ENCODE measurements around the gene OVCH2. TPM values are rescaled to one million over a fixed set of nuclear protein-coding genes. Genes with fewer than 3 reads are reported as not detected.

OVCH2 gene
- total RNA-seq, 1 donor from 2014 or later: not detected

GRCh38 chr11:7694235-7694634 is 12.0 kb downstream of the OVCH2 start:
- Histone ChIP-seq H3K4me3 (ENCODE audit: low read depth, low read length) (no peak overlapping the region), H3K36me3 (ENCODE audit: control insufficient read depth, insufficient read depth, low read length) (no peaks in the 10 kb centered on the region), H3K27me3 (ENCODE audit: control insufficient read depth, insufficient read depth, low read length) (peaks cover 4% of the 10 kb centered on the region)
- DNase-seq (ENCODE audit: low read depth): no peak
- TF ChIP-seq CTCF (IDR thresholded peaks at IDR 0.05; ENCODE audit: insufficient read depth, low read length, poor library complexity, severe bottlenecking): no peak

- DNase-seq (ENCODE audit: low read depth): no peak
Measured at GRCh38 chr11:7692426-7692825, 13.9 kb downstream of the OVCH2 start.

GRCh38 chr11:7691759-7692350 is 14.4 kb downstream of the OVCH2 start:
- Histone ChIP-seq H3K27me3 (ENCODE audit: control insufficient read depth, insufficient read depth, low read length) (peaks cover 4% of the 10 kb centered on the region), H3K4me3 (ENCODE audit: low read depth, low read length) (no peak overlapping the region), H3K36me3 (ENCODE audit: control insufficient read depth, insufficient read depth, low read length) (no peaks in the 10 kb centered on the region)
- no peak for DNase-seq (ENCODE audit: low read depth)
- no peak for TF ChIP-seq CTCF (IDR thresholded peaks at IDR 0.05; ENCODE audit: insufficient read depth, low read length, poor library complexity, severe bottlenecking)

More at GRCh38 chr11:7692426-7692825, 13.9 kb downstream of the OVCH2 start:
- Histone ChIP-seq H3K36me3 (ENCODE audit: control insufficient read depth, insufficient read depth, low read length) (no peaks in the 10 kb centered on the region), H3K27me3 (ENCODE audit: control insufficient read depth, insufficient read depth, low read length) (peaks cover 4% of the 10 kb centered on the region), H3K4me3 (ENCODE audit: low read depth, low read length) (no peak overlapping the region)
- TF ChIP-seq CTCF (IDR thresholded peaks at IDR 0.05; ENCODE audit: insufficient read depth, low read length, poor library complexity, severe bottlenecking): no peak

GRCh38 chr11:7690648-7691047 is 15.6 kb downstream of the OVCH2 start:
- Histone ChIP-seq H3K27me3 (ENCODE audit: control insufficient read depth, insufficient read depth, low read length) (peaks cover 4% of the 10 kb centered on the region), H3K4me3 (ENCODE audit: low read depth, low read length) (no peak overlapping the region), H3K36me3 (ENCODE audit: control insufficient read depth, insufficient read depth, low read length) (no peaks in the 10 kb centered on the region)
- TF ChIP-seq CTCF (IDR thresholded peaks at IDR 0.05; ENCODE audit: insufficient read depth, low read length, poor library complexity, severe bottlenecking): no peak
- DNase-seq (ENCODE audit: low read depth): no peak

- no peak for TF ChIP-seq CTCF (IDR thresholded peaks at IDR 0.05; ENCODE audit: insufficient read depth, low read length, poor library complexity, severe bottlenecking)
- peaks cover 2% of the 10 kb centered on the region for H3K27me3 ChIP-seq (ENCODE audit: control insufficient read depth, insufficient read depth, low read length)
- no peak overlapping the region for H3K4me3 ChIP-seq (ENCODE audit: low read depth, low read length)
- no peak for DNase-seq (ENCODE audit: low read depth)
- H3K36me3 ChIP-seq (ENCODE audit: control insufficient read depth, insufficient read depth, low read length): no peaks in the 10 kb centered on the region
Measured at GRCh38 chr11:7689239-7689638, 17.0 kb downstream of the OVCH2 start.

GRCh38 chr11:7688238-7688826 is 17.9 kb downstream of the OVCH2 start:
- H3K4me3 ChIP-seq (ENCODE audit: low read depth, low read length): no peak overlapping the region
- no peaks in the 10 kb centered on the region for H3K27me3 ChIP-seq (ENCODE audit: control insufficient read depth, insufficient read depth, low read length)
- peak; percentile 87 for TF ChIP-seq CTCF (IDR thresholded peaks at IDR 0.05; ENCODE audit: insufficient read depth, low read length, poor library complexity, severe bottlenecking)
- H3K36me3 ChIP-seq (ENCODE audit: control insufficient read depth, insufficient read depth, low read length): no peaks in the 10 kb centered on the region
- no peak for DNase-seq (ENCODE audit: low read depth)
